B cell (primary cell): ENCODE data around the gene HNRNPLL. TPM values are rescaled to one million over a fixed set of nuclear protein-coding genes. Genes with fewer than 3 reads are reported as not detected.

Experiments used
- ATAC-seq: fragments of 200-7000 bp; cut with Tn5 transposase; one replicate; pipeline ENCODE4 v1.10.0; 2021; ENCODE audit warnings: low read depth, mild to moderate bottlenecking, moderate number of reproducible peaks, moderate library complexity
- CTCF ChIA-PET: fragments of 350-600 bp; sonication (Branson Sonifier 250); formaldehyde crosslinking; loops from one replicate; lab custom pipeline; 2021; ENCODE audit warnings: antibody characterized with exemption, inconsistent platforms; lab: Charles Lee
- POLR2A ChIA-PET: fragments of 350-600 bp; sonication (Branson Sonifier 250); formaldehyde crosslinking; loops from one replicate; lab custom pipeline; 2021; ENCODE audit warnings: antibody characterized with exemption; lab: Charles Lee
- DNase-seq: peaks from one replicate; pipeline ENCODE4 v3.0.0; 2013
- H2AFZ ChIP-seq: 2 replicates; pipeline ENCODE4 v1.6.1; 2012; ENCODE audit warnings: mild to moderate bottlenecking, low read depth, low read length; ENCODE audit not compliant: insufficient read depth, poor library complexity, severe bottlenecking
- H3K27ac ChIP-seq, 2 donors: 1 replicate in 1 of 2; 2 replicates in 1 of 2; pipeline ENCODE4 v1.5.1; 2012 to 2013; ENCODE audit warnings: low read length in 2 of 2, mild to moderate bottlenecking in 2 of 2, moderate library complexity in 1 of 2
- H3K27me3 ChIP-seq, 4 experiments: fragments of 200-600 bp in 1 of 4; sonication (generic) in 1 of 4; replicated peaks in 1 of 4; 1 replicate in 2 of 4; 2 replicates in 2 of 4; pipeline versions ENCODE4 v1.6.1 to v1.7.0; 2013 to 2016; ENCODE audit warnings: low read length in 3 of 4, mild to moderate bottlenecking in 2 of 4, mixed read lengths in 1 of 4, moderate library complexity in 1 of 4; ENCODE audit not compliant: insufficient read depth in 4 of 4, control insufficient read depth in 3 of 4; ENCODE audit errors: control extremely low read depth in 1 of 4
- H3K36me3 ChIP-seq, 2 experiments: replicated peaks in 1 of 2; 1 replicate in 1 of 2; 2 replicates in 1 of 2; pipeline versions ENCODE4 v1.6.1 to v1.7.1; 2013; ENCODE audit warnings: low read length in 1 of 2; ENCODE audit not compliant: insufficient read depth in 2 of 2, control insufficient read depth in 1 of 2; ENCODE audit errors: control extremely low read depth in 1 of 2, extremely low read depth in 1 of 2
- H3K4me1 ChIP-seq, 2 donors: fragments of 200-600 bp in 1 of 2; sonication (generic) in 1 of 2; 1 replicate in 1 of 2; 2 replicates in 1 of 2; pipeline versions ENCODE4 v1.5.1 to v1.6.1; 2013 to 2017; ENCODE audit warnings: low read length in 2 of 2; ENCODE audit not compliant: control insufficient read depth in 2 of 2, insufficient read depth in 2 of 2
- H3K4me2 ChIP-seq: replicated peaks from 2 replicates; pipeline ENCODE3; 2012; ENCODE audit warnings: mild to moderate bottlenecking, low read depth, low read length; ENCODE audit not compliant: poor library complexity, severe bottlenecking
- H3K4me3 ChIP-seq, 5 experiments: fragments of 200-600 bp in 1 of 5; sonication (generic) in 1 of 5; 1 replicate in 3 of 5; 2 replicates in 2 of 5; pipeline versions ENCODE4 v1.5.1 to v1.7.0; 2011 to 2016; ENCODE audit warnings: low read length in 4 of 5, mild to moderate bottlenecking in 4 of 5, low read depth in 2 of 5, control low read depth in 1 of 5, moderate library complexity in 1 of 5; ENCODE audit not compliant: insufficient read depth in 1 of 5; ENCODE audit errors: control extremely low read depth in 1 of 5, extremely low read depth in 1 of 5
- H3K79me2 ChIP-seq: fragments of 200-600 bp; sonication (generic); one replicate; pipeline ENCODE4 v1.6.0; 2016; ENCODE audit warnings: low read length; ENCODE audit not compliant: control insufficient read depth, insufficient read depth
- H3K9ac ChIP-seq: fragments of 200-600 bp; sonication (generic); 2 replicates; pipeline ENCODE4 v1.6.1; 2017; ENCODE audit warnings: mild to moderate bottlenecking, low read length, moderate library complexity
- H3K9me3 ChIP-seq, 3 donors: one replicate each; pipeline versions ENCODE4 v1.6.1 to v1.7.1; 2013; ENCODE audit warnings: low read length in 2 of 3; ENCODE audit not compliant: control insufficient read depth in 2 of 3, insufficient read depth in 1 of 3; ENCODE audit errors: control extremely low read depth in 1 of 3
- H4K20me1 ChIP-seq: 2 replicates; pipeline ENCODE4 v1.6.0; 2012; ENCODE audit warnings: mild to moderate bottlenecking, low read length; ENCODE audit not compliant: insufficient read depth, control insufficient read depth, poor library complexity, severe bottlenecking
- H3K27ac Mint-ChIP-seq: one replicate; pipeline ENCODE4 v1.8.0; 2021; ENCODE audit warnings: mixed read lengths
- H3K27me3 Mint-ChIP-seq: one replicate; pipeline ENCODE4 v1.8.0; 2021; ENCODE audit warnings: mixed read lengths
- H3K4me1 Mint-ChIP-seq: one replicate; pipeline ENCODE4 v1.8.0; 2021; ENCODE audit warnings: mixed read lengths
- H3K4me3 Mint-ChIP-seq: one replicate; pipeline ENCODE4 v1.8.0; 2021; ENCODE audit warnings: mixed read lengths
- H3K9me3 Mint-ChIP-seq: one replicate; pipeline ENCODE4 v1.8.0; 2022; ENCODE audit warnings: mixed read lengths; ENCODE audit not compliant: insufficient read depth
- CTCF ChIP-seq: fragments of 200-600 bp; IDR thresholded peaks from one replicate; pipeline ENCODE4 v1.8.0; 2022; ENCODE audit warnings: antibody characterized with exemption, mild to moderate bottlenecking
- EZH2 ChIP-seq: IDR thresholded peaks from 2 replicates; pipeline ENCODE4 v1.6.1; 2012; ENCODE audit warnings: borderline replicate concordance, low read depth, mild to moderate bottlenecking, moderate library complexity, low read length; ENCODE audit not compliant: insufficient read depth, poor library complexity, severe bottlenecking
- WGBS: methylation state at CpG from one replicate; pipeline ENCODE4 v1.1.5; 2013; ENCODE audit warnings: missing lambda C conversion rate; ENCODE audit not compliant: insufficient coverage; 5-methylcytosine and 5-hydroxymethylcytosine counted together
- intact Hi-C: fragments of 100-400 bp; cut with micrococcal nuclease; formaldehyde crosslinking; loops from one replicate; pipeline ENCODE4 v1.10.0; 2022
- polyA plus RNA-seq: library from polyadenylated mRNA; depleted of rRNA; stranded (reverse); fragments of >200 nt; gene quantifications from 2 replicates; pipeline ENCODE4 v1.2.3, GENCODE V29; 2012
- total RNA-seq, 2 donors: library from RNA; stranded (reverse); fragments of 120-200 nt in 1 of 2; gene quantifications; 1 replicate in 1 of 2; 2 replicates in 1 of 2; pipeline versions ENCODE4 v1.2.3 to v1.2.4, GENCODE V29; 2013 to 2022

HNRNPLL gene
- total and polyA plus RNA-seq, 2 donors (not counting 1 experiment from before 2014, with no cell fraction given): 2.1 to 6.7 TPM

DNA sequence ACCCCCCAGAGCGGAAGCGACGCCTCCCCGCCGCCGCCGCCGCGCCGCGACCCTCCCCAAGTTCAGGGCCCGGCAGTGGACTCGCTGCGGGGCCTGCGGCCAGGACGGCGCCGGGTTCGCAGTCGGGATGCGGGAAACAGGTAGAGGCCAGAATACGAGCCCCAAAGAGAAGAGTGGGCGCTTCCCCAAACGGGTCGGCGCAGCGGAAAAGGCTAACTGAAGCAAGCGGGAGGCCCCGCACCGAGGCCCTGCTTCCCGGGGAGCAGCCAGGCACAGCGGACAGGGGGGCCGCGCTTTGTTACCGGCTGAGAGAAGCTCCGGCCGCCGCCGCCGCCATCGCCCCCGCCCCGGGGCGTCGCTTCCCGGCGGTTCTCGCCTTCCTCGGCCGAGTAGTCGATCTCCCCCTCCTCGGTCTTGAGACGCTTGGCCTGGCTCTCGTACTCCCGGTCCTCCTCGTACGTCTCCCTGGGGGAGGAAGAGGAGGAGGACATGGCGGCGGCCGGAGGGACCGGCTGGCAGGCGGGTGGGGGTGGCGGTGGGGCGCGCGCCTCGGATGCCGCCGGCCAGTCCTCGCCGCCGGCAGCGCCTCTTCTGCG is 494 bp downstream of the HNRNPLL start:
- under 1% methylated on average over 74 of the region's 74 CpGs for WGBS
- Histone ChIP-seq H3K27me3 (peaks cover 0 to 50% (median 29%) of the 10 kb centered on the region in 4 experiments), H3K9me3 (peaks cover 0 to 9% (median 0%) of the 10 kb centered on the region in 3 donors), H3K79me2 (no peaks in the 10 kb centered on the region), H4K20me1 (no peaks in the 10 kb centered on the region), H3K4me3 (peak overlapping the region in 4 of 5 experiments; percentile 71 to 83 (median 80)), H3K36me3 (no peaks in the 10 kb centered on the region), H3K27ac (peak overlapping the region in 1 of 2 donors; percentile 38), H3K4me2 (peak overlapping the region; percentile 94), H3K4me1 (peaks cover 8 to 20% of the 10 kb centered on the region in 2 donors), H3K9ac (peak overlapping the region; percentile 76), H2AFZ (peak overlapping the region; percentile 87)
- no peaks in the 10 kb centered on the region for H3K9me3 Mint-ChIP-seq
- H3K27me3 Mint-ChIP-seq: peaks cover 33% of the 10 kb centered on the region
- H3K27ac Mint-ChIP-seq: peak overlapping the region; percentile 26
- ChIA-PET CTCF (interaction anchor here (0.6 to 3.3 kb wide), 3 partner anchors 21 to 69 kb away, joined by 4 to 12 read pairs (median 7); no protein-coding TSS in a partner anchor), POLR2A (interaction anchor here (1.8 kb wide), 1 partner anchor 149 kb away, joined by 6 read pairs; the partner anchor contains the start of gene SRSF7)
- H3K4me3 Mint-ChIP-seq: peak overlapping the region; percentile 93
- ATAC-seq: peak; percentile 10
- intact Hi-C loops: loop anchor here (2.0 to 5.0 kb wide), 3 partner anchors 65 to 523 kb away; partner anchors contain the start of gene ATL2
- TF ChIP-seq EZH2: peak; percentile 77
- TF ChIP-seq CTCF: no peak
- peaks cover 18% of the 10 kb centered on the region for H3K4me1 Mint-ChIP-seq
- peak; percentile 68 for DNase-seq
